PC-9 (cell line): ENCODE results near the gene UQCRC1. TPM values are rescaled to one million over a fixed set of nuclear protein-coding genes. Genes with fewer than 3 reads are reported as not detected.

Experiments used
- BruUV-seq: library from RNA; stranded (reverse); fragments of 400-500 nt; replicated peaks from 2 replicates; lab custom pipeline; 2021; lab: Mats Ljungman, UMichigan
- CTCF ChIA-PET: fragments of 300-600 bp; sonication (Branson Sonifier 250); formaldehyde crosslinking; loops from one replicate; lab custom pipeline; 2022; ENCODE audit warnings: antibody characterized with exemption; lab: Charles Lee
- POLR2A ChIA-PET: fragments of 300-600 bp; sonication (Branson Sonifier 250); formaldehyde crosslinking; loops from one replicate; lab custom pipeline; 2022; ENCODE audit warnings: antibody characterized with exemption; ENCODE audit not compliant: unreplicated experiment; lab: Charles Lee
- DNase-seq, 2 experiments: peaks; one replicate each; pipeline versions ENCODE4 v3.0.0 to v3.0.0-alpha.2; 2015 to 2022; ENCODE audit warnings: mixed read lengths in 1 of 2
- H2AFZ ChIP-seq: fragments of 200-600 bp; sonication (generic); 2 replicates; pipeline ENCODE4 v1.8.1; 2017; ENCODE audit warnings: antibody characterized with exemption
- H3F3A ChIP-seq: fragments of 200-600 bp; sonication (generic); 2 replicates; pipeline ENCODE4 v1.8.1; 2017; ENCODE audit warnings: antibody characterized with exemption, mild to moderate bottlenecking, low read depth; ENCODE audit not compliant: insufficient read depth
- H3K27ac ChIP-seq: fragments of 200-600 bp; sonication (generic); 2 replicates; pipeline ENCODE4 v1.6.1; 2016; ENCODE audit warnings: mixed run types
- H3K27me3 ChIP-seq: fragments of 200-600 bp; sonication (generic); 2 replicates; pipeline ENCODE4 v1.6.1; 2016; ENCODE audit warnings: low read depth, mixed run types; ENCODE audit not compliant: insufficient read depth
- H3K36me3 ChIP-seq: fragments of 200-600 bp; sonication (generic); 2 replicates; pipeline ENCODE4 v1.6.1; 2016; ENCODE audit warnings: low read depth, mixed run types
- H3K4me1 ChIP-seq: fragments of 200-600 bp; sonication (generic); replicated peaks from 2 replicates; pipeline ENCODE4 v1.6.1; 2016; ENCODE audit warnings: mixed run types; ENCODE audit not compliant: insufficient read depth
- H3K4me2 ChIP-seq: fragments of 200-600 bp; sonication (generic); 2 replicates; pipeline ENCODE4 v1.6.1; 2017; ENCODE audit warnings: mixed run types
- H3K4me3 ChIP-seq: fragments of 200-600 bp; sonication (generic); 2 replicates; pipeline ENCODE4 v1.6.1; 2016; ENCODE audit warnings: mixed run types
- H3K79me2 ChIP-seq: fragments of 200-600 bp; sonication (generic); 2 replicates; pipeline ENCODE4 v1.6.1; 2017; ENCODE audit warnings: low read depth, mixed run types
- H3K9me2 ChIP-seq: fragments of 200-600 bp; sonication (generic); 2 replicates; pipeline ENCODE4 v1.8.1; 2017; ENCODE audit warnings: mild to moderate bottlenecking; ENCODE audit not compliant: insufficient read depth
- H3K9me3 ChIP-seq: fragments of 200-600 bp; sonication (generic); 2 replicates; pipeline ENCODE4 v1.8.1; 2016; ENCODE audit warnings: low read depth; ENCODE audit not compliant: insufficient read depth
- H4K20me1 ChIP-seq: fragments of 200-600 bp; sonication (generic); 2 replicates; pipeline ENCODE4 v1.8.1; 2017; ENCODE audit not compliant: insufficient read depth
- CTCF ChIP-seq: fragments of 200-600 bp; sonication (generic); conservative IDR thresholded peaks from 2 replicates; pipeline ENCODE4 v1.6.1; 2017; ENCODE audit warnings: mixed run types, antibody characterized with exemption, mild to moderate bottlenecking, moderate library complexity
- EZH2 ChIP-seq: fragments of 200-600 bp; sonication (generic); IDR thresholded peaks from 2 replicates; pipeline ENCODE4 v1.8.0; 2017; ENCODE audit warnings: antibody characterized with exemption, low read depth
- intact Hi-C: fragments of 100-400 bp; cut with micrococcal nuclease; formaldehyde crosslinking; loops from one replicate; pipeline ENCODE4 v1.10.0; 2022; ENCODE audit not compliant: unreplicated experiment
- total RNA-seq: library from RNA; stranded (reverse); gene quantifications from 2 replicates; pipeline ENCODE4 v1.2.3, GENCODE V29; 2021

Gene UQCRC1
- total RNA-seq, 1 experiment from 2014 or later: 255 TPM

DNA sequence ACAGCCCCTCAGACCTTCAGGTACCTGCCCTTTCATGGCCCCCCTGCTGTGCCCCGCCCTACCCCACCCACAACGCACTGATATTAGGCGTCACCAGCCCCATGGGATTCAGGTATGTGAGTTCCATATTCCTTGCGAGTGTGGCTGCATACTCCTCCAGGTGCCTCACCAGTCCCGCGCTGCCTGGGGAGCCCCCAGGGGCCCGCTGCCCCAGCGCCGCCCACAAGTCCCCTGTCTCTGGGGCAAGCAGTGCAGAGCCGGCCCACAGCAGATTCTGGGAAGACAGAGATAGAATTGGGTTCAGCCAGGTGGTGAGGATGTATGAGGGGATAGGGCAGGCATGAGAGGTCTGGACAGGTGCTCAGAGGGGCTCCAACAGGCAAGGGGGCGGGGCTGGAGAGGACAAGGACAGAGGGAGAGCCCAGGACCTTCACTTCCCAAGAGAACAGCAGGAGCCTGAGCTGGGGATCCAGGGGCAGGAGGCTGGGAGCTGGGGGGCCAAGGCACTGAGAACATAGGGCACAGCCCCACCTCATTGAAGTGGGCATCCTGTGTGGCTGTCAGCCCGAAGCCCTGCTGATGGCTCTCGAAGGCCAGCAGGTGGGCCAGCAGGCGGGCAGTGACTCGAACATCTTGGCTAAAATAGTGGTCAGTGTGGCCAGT, 38.9 kb upstream of the UQCRC1 start:
- DNase-seq: no peak
- ChIA-PET CTCF (no interaction called here), POLR2A (no interaction called here)
- Histone ChIP-seq H3K79me2 (no peaks in the 10 kb centered on the region), H3K4me3 (no peak overlapping the region), H3K27me3 (no peaks in the 10 kb centered on the region), H3K27ac (no peak overlapping the region), H3K4me2 (no peak overlapping the region), H4K20me1 (no peaks in the 10 kb centered on the region), H3F3A (no peaks in the 10 kb centered on the region), H3K9me3 (no peaks in the 10 kb centered on the region), H3K9me2 (no peaks in the 10 kb centered on the region), H3K36me3 (no peaks in the 10 kb centered on the region), H3K4me1 (no peaks in the 10 kb centered on the region), H2AFZ (no peak overlapping the region)
- TF ChIP-seq EZH2: no peak
- TF ChIP-seq CTCF: no peak
- BruUV-seq: no TSS peak
- intact Hi-C loops: no loop called here

DNA sequence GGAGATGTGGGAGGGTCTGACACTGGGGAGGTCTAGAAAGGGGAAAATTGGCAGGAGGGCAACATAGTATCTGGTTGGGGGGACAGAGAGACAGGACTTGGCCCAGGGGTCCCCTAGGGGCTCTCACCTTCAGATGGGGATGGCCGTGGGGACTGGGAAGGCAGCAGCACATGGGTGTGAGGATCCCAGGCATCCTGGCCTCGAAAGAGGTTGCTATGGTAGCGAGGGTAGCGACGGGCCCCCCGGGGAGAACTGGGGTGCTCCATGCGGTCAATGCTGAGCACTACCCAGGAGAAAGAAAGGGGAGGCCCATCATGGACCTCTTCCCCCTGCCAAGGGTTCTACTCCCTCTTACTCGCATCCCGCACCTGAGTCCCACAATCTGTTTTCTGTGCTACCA, 38.3 kb upstream of the UQCRC1 start:
- H3K36me3 ChIP-seq: no peaks in the 10 kb centered on the region
- H3K4me2 ChIP-seq: no peak overlapping the region
- CTCF ChIA-PET: no interaction called here
- no peaks in the 10 kb centered on the region for H3F3A ChIP-seq
- DNase-seq: no peak
- no peaks in the 10 kb centered on the region for H3K9me3 ChIP-seq
- H3K4me3 ChIP-seq: no peak overlapping the region
- no peaks in the 10 kb centered on the region for H3K79me2 ChIP-seq
- H3K27me3 ChIP-seq: no peaks in the 10 kb centered on the region
- no peaks in the 10 kb centered on the region for H3K9me2 ChIP-seq
- POLR2A ChIA-PET: no interaction called here
- intact Hi-C loops: no loop called here
- H4K20me1 ChIP-seq: no peaks in the 10 kb centered on the region
- no peak overlapping the region for H2AFZ ChIP-seq
- H3K27ac ChIP-seq: no peak overlapping the region
- no peaks in the 10 kb centered on the region for H3K4me1 ChIP-seq
- BruUV-seq: no TSS peak
- TF ChIP-seq EZH2 (no peak), CTCF (no peak)

- Histone ChIP-seq H3K36me3 (no peaks in the 10 kb centered on the region), H3K9me3 (no peaks in the 10 kb centered on the region), H3K9me2 (no peaks in the 10 kb centered on the region), H3K79me2 (no peaks in the 10 kb centered on the region), H3K4me2 (no peak overlapping the region), H2AFZ (no peak overlapping the region), H3K4me3 (no peak overlapping the region), H3F3A (no peaks in the 10 kb centered on the region), H3K4me1 (no peaks in the 10 kb centered on the region), H4K20me1 (no peaks in the 10 kb centered on the region), H3K27ac (no peak overlapping the region), H3K27me3 (no peaks in the 10 kb centered on the region)
- BruUV-seq: no TSS peak
- intact Hi-C loops: no loop called here
- no peak for DNase-seq
- ChIA-PET POLR2A (no interaction called here), CTCF (no interaction called here)
- TF ChIP-seq EZH2 (no peak), CTCF (no peak)
Observed at GRCh38 chr3:48644898-48645760, 35.7 kb upstream of the UQCRC1 start.
